ENCODE results near the gene MFNG. TPM values are rescaled to one million over a fixed set of nuclear protein-coding genes. Genes with fewer than 3 reads are reported as not detected.

Gene MFNG
- total RNA-seq, 1 experiment from 2014 or later: 1.3 TPM

DNA sequence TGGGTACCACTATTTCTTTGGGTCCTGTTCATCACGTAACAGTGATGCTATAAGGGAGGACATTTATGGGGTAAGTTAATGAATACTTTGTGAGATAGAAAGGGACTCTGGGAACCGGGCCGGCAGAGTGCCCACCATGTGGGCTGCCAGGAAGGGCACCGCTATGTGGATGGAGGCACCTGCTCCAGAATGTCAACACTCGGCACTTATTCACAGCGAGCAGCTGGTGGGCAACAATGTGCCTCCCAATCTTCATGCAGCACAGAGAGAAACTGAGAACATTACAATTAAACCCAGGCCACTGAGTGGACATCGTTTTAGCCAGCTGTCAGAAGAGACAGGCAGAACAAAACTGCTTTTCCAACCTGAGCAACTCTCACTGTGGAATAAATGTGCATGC, 43.1 kb downstream of the MFNG start:
- H3K4me3 ChIP-seq (ENCODE audit: insufficient read depth, low read depth, low read length): no peak overlapping the region
- no peak for DNase-seq
- no peaks in the 10 kb centered on the region for H3K36me3 ChIP-seq (replicated peaks; ENCODE audit: control insufficient read depth, insufficient read depth, low read length)
- H3K27me3 ChIP-seq (ENCODE audit: control insufficient read depth, insufficient read depth, low read length): no peaks in the 10 kb centered on the region

DNA sequence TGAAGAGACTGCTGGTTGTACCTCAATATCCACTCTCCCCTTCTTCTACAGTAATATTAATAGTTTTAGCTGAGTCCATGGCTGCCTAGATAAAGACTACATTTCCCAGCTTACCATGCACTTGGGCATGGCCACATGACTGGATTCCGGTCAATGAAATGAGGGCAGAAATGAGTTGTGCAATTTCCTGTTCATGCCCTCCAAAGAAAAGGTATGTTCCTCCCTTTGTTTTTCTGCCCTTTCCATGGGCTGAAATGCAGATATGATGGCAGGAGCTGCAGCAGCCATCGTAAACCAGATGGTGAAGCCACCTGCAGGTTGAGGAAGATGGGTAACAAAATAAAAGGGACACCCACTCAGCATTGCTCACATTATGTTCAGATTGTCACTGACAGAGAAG, 43.6 kb downstream of the MFNG start:
- H3K4me3 ChIP-seq (ENCODE audit: insufficient read depth, low read depth, low read length): no peak overlapping the region
- DNase-seq: no peak
- no peaks in the 10 kb centered on the region for H3K36me3 ChIP-seq (replicated peaks; ENCODE audit: control insufficient read depth, insufficient read depth, low read length)
- H3K27me3 ChIP-seq (ENCODE audit: control insufficient read depth, insufficient read depth, low read length): no peaks in the 10 kb centered on the region

DNA sequence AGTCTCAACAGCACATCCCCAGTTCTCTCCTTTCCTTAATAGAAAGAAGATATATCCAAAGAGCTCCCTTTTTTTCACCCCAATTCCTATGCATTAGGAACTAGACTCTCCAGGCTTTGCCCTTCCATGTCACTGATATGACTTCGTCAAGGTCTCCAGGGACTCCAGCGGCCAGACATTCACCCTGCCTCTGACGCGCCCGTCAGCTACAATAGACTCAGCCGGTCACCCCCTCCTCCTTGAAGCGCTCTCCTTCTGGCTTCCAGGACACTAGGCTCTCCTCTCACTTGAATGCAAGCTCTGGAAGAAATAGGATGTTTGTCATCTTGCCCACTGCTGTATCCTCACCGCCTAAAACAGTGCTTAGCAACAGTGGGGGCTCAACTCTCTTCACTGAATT, 44.0 kb downstream of the MFNG start:
- Histone ChIP-seq H3K27me3 (ENCODE audit: control insufficient read depth, insufficient read depth, low read length) (no peaks in the 10 kb centered on the region), H3K4me3 (ENCODE audit: insufficient read depth, low read depth, low read length) (no peak overlapping the region), H3K36me3 (replicated peaks; ENCODE audit: control insufficient read depth, insufficient read depth, low read length) (no peaks in the 10 kb centered on the region)
- DNase-seq: no peak

DNA sequence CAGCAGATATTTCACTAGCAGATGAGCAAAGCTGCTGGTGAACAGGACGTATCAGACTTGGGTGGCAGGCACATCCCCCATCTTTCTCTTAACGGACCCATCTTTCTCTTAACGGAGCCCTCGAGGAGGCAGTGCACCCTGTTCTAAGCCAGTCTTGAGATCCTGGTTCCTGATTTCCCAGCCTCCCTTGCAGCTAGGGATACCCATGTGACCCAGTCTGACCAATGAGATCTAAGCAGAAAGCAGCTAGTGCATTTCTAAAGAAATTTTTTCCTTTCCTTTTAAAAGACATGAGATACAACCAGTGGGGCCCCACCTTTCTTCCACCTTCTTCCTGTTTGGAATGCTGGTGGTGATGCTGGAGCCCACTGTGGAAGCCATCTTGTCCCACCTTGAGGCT, 45.3 kb downstream of the MFNG start:
- H3K27me3 ChIP-seq (ENCODE audit: control insufficient read depth, insufficient read depth, low read length): no peaks in the 10 kb centered on the region
- no peak for DNase-seq
- H3K36me3 ChIP-seq (replicated peaks; ENCODE audit: control insufficient read depth, insufficient read depth, low read length): no peaks in the 10 kb centered on the region
- H3K4me3 ChIP-seq (ENCODE audit: insufficient read depth, low read depth, low read length): no peak overlapping the region

DNA sequence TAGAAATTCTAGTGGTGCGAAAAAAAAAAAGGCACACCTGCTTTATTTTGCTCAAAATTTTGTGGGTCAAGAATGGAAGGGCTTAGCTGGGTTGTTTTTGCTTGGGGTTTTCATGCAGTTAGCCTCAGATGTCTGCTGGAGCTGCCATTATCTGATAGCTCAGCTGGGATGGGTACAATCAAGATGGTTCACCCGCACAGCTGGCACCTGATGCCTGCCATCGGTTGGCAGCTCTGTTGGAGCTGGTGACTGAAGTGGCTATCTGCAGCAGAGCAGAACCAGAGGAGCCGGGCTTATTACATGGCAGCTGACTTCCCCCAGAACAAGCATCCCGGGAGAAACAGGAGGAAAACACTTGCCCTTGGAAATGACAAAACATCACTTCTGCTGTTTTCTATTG, 46.8 kb downstream of the MFNG start:
- H3K27me3 ChIP-seq (ENCODE audit: control insufficient read depth, insufficient read depth, low read length): no peaks in the 10 kb centered on the region
- H3K4me3 ChIP-seq (ENCODE audit: insufficient read depth, low read depth, low read length): no peak overlapping the region
- H3K36me3 ChIP-seq (replicated peaks; ENCODE audit: control insufficient read depth, insufficient read depth, low read length): no peaks in the 10 kb centered on the region
- DNase-seq: no peak

GRCh38 chr22:37435970-37436603, 50.1 kb downstream of the MFNG start:
- no peak for DNase-seq
- H3K27me3 ChIP-seq (ENCODE audit: control insufficient read depth, insufficient read depth, low read length): no peaks in the 10 kb centered on the region
- H3K4me3 ChIP-seq (ENCODE audit: insufficient read depth, low read depth, low read length): no peak overlapping the region
- H3K36me3 ChIP-seq (replicated peaks; ENCODE audit: control insufficient read depth, insufficient read depth, low read length): no peaks in the 10 kb centered on the region

GRCh38 chr22:37433786-37434185, 52.4 kb downstream of the MFNG start:
- H3K36me3 ChIP-seq (replicated peaks; ENCODE audit: control insufficient read depth, insufficient read depth, low read length): no peaks in the 10 kb centered on the region
- no peak overlapping the region for H3K4me3 ChIP-seq (ENCODE audit: insufficient read depth, low read depth, low read length)
- DNase-seq: no peak
- H3K27me3 ChIP-seq (ENCODE audit: control insufficient read depth, insufficient read depth, low read length): peaks cover 1% of the 10 kb centered on the region

DNA sequence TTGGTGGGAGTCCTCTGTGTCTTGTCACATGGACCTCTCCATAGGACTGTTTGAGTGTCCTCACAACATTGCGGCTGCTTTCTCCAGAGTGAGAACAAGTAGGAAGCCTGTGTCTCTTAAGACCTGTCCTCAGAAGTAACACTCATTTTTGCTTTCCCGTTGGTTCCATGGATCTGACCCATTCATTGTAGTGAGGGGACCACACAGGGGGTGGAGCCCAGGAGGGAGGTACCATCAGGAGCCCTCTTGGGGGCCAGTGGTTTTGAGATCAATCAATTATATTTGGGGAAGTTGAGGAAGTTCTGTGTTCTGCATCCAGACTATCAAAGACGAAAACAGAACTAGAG, 53.5 kb downstream of the MFNG start:
- no peak overlapping the region for H3K4me3 ChIP-seq (ENCODE audit: insufficient read depth, low read depth, low read length)
- no peak for DNase-seq
- H3K36me3 ChIP-seq (replicated peaks; ENCODE audit: control insufficient read depth, insufficient read depth, low read length): no peaks in the 10 kb centered on the region

DNA sequence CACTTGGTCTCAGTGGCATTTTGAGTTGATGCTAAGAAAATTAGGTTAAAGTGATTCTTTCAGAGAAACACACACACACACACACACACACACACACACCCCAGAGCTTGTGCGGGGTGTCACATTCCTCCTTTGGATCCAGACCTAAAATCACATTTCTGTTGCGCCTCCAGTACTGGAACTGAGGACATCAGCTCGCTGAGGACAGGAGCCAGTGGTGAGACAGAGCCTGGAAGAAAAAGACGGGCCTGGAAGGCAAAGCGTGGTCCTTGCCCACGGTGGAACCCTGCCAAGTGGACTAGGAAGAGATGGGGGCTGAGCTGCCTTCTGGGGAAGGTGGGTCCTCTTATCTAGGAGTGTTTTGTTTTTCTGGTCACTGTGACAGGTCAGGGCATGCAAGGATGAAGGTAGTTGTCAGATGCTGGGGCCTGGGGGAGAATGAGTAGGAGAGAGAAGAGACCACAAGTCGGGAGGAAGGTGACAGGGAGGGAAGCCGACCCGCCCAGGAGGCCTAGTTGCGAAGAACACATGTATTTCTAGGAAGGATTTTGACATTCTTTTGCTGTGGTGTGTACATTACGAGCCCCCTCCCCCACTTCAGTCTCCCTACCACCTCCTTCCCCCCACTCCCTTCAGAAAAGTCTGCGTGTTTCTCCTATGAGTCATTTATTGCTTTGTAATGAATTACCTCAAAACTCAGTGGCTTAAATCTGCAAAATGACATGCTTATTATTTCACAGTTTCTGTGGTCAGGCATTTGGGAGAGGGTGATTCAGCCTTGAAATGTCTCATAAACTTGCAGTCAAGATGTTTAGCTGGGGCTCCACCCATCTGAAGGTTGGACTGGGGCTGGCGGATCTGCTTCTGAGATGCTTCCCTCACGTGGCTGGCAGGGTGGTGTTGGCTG, 54.1 kb downstream of the MFNG start:
- no peaks in the 10 kb centered on the region for H3K36me3 ChIP-seq (replicated peaks; ENCODE audit: control insufficient read depth, insufficient read depth, low read length)
- H3K27me3 ChIP-seq (ENCODE audit: control insufficient read depth, insufficient read depth, low read length): peaks cover 18% of the 10 kb centered on the region
- no peak overlapping the region for H3K4me3 ChIP-seq (ENCODE audit: insufficient read depth, low read depth, low read length)
- DNase-seq: no peak

More for the DNA sequence above, 53.5 kb downstream of the MFNG start:
- peaks cover 13% of the 10 kb centered on the region for H3K27me3 ChIP-seq (ENCODE audit: control insufficient read depth, insufficient read depth, low read length)

DNA sequence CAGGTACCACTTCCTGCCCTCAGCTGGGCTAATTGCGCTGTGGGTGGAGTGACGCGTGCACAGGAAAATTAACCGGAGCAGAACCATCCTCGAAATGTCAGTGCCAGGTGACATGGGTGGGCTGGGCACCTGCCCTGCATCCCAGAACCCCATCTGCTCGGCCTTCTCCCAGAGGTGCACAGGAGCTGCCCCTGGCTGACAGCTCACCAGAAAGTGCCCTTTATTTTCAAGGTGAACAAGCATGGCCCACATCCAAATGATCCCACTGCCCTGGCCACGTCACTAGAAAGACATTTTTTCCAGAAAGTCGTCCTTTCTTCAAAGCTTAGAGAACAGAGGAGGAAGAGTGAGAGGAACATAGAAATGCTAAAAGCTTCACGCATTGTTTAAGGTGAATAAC, 54.8 kb downstream of the MFNG start:
- no peak for DNase-seq
- no peak overlapping the region for H3K4me3 ChIP-seq (ENCODE audit: insufficient read depth, low read depth, low read length)
- peaks cover 25% of the 10 kb centered on the region for H3K27me3 ChIP-seq (ENCODE audit: control insufficient read depth, insufficient read depth, low read length)
- H3K36me3 ChIP-seq (replicated peaks; ENCODE audit: control insufficient read depth, insufficient read depth, low read length): no peaks in the 10 kb centered on the region

DNA sequence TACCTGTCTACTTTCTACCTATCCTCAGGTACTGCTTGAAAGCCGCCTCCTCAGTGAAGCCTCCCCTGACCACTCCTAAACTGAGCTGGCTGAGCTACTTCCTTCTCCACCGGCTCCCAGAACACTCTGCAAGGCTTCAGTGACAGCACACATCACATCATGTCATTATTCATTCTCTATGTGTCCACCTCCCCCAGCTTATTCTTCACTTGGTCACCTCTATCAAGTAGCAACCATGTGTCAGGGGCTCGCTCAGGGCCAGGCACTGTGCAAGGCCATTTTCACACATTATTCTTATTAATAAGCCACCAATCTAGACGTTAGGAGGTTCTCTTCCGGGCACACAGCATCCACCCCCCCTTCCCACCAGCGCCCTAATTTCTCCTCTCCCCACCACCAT, 55.2 kb downstream of the MFNG start:
- DNase-seq: no peak
- Histone ChIP-seq H3K4me3 (ENCODE audit: insufficient read depth, low read depth, low read length) (no peak overlapping the region), H3K27me3 (ENCODE audit: control insufficient read depth, insufficient read depth, low read length) (peaks cover 29% of the 10 kb centered on the region), H3K36me3 (replicated peaks; ENCODE audit: control insufficient read depth, insufficient read depth, low read length) (no peaks in the 10 kb centered on the region)

- peak; percentile 94 for DNase-seq
- no peak overlapping the region for H3K4me3 ChIP-seq (ENCODE audit: insufficient read depth, low read depth, low read length)
- no peaks in the 10 kb centered on the region for H3K36me3 ChIP-seq (replicated peaks; ENCODE audit: control insufficient read depth, insufficient read depth, low read length)
- peaks cover 34% of the 10 kb centered on the region for H3K27me3 ChIP-seq (ENCODE audit: control insufficient read depth, insufficient read depth, low read length)
Observed at GRCh38 chr22:37428649-37429586, 57.3 kb downstream of the MFNG start.

DNA sequence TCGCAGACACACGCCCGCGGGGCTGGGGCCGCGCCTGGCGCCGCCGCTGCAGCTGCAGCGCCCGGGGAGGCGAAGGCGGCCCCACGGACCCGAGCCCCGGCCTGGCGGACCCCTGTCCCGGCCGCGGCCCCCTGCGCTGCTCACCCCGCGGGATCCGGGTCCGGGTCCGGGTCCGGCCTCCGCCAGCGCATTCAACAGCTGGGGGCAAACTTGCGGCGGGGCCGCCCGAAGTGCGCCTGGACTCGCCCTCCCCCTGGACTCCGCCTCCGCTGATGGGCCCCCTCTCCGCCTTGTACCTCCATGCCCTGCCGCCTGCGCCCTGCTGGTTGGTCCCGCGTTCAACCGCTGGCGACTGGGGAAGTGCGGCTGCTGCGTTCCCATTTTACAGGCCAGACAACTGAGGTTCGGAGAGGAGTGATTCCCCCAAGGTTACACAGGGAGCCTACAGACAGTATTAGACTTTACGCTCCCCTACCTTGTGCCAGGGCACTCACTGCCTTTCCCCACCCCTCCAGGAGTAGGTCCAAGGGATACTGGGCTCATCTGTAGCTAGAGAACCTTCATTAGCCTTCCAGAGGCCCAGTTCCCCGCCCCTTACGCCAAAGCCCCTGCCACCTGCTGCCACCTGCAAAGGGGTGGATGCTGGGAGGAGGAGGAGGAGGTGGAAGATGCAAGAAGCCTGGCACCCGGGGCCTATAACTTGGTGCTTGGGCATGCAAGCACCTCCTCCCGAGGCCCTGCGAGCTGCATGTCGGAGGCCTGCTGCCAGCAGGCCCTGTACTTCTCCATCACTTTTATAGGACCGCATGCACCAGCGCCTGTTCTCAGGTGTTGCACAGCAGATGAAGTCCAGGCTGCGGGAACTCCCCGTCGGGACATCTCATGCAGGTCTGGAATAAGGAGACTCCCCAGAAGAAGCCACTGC, 58.2 kb downstream of the MFNG start:
- H3K36me3 ChIP-seq (replicated peaks; ENCODE audit: control insufficient read depth, insufficient read depth, low read length): no peaks in the 10 kb centered on the region
- peak; percentile 85 for DNase-seq
- H3K27me3 ChIP-seq (ENCODE audit: control insufficient read depth, insufficient read depth, low read length): peaks cover 34% of the 10 kb centered on the region
- peak overlapping the region; percentile 52 for H3K4me3 ChIP-seq (ENCODE audit: insufficient read depth, low read depth, low read length)
